ENCODE results near the gene DOCK3.
"Not testable (repeated sequence)": the region's sequence is repeated elsewhere in the genome, so short reads cannot be mapped to it uniquely, and the experiment has no call there.

Gene DOCK3

DNA sequence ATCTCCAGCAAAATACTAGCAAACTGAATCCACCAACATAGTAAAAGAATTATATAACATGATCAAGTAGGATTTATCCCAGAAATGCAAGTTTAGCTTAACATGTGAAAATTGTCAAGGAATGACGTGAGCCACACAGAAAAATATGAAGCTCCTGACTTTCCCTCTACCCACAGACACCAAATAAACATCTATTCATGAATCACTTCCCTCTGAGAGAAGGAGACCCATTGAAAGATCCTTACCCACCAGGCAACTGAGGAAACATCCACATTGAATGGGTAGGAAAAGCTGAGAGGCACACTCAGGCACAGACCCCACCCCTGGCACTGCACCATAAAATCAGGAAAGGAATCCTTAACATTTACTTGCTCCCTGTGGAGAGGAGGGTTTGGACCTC lies 608.2 kb downstream of the DOCK3 start:
- no peak overlapping the region for H3K27ac ChIP-seq (ENCODE audit: low read depth, low read length)
- no peaks in the 10 kb centered on the region for H3K4me1 ChIP-seq (ENCODE audit: control insufficient read depth in 5 of 5, insufficient read depth in 5 of 5, low read length in 5 of 5)
- no peak overlapping the region for H3K4me3 ChIP-seq (ENCODE audit: low read depth in 1 of 5, low read length in 5 of 5)
- H3K36me3 ChIP-seq (ENCODE audit: control insufficient read depth in 5 of 5, insufficient read depth in 5 of 5, low read length in 5 of 5), result no peaks in the 10 kb centered on the region
- peaks cover 0 to 3% (median 0%) of the 10 kb centered on the region in 5 donors for H3K27me3 ChIP-seq (ENCODE audit: control insufficient read depth in 5 of 5, insufficient read depth in 4 of 5, low read length in 5 of 5)
- H3K9ac ChIP-seq (ENCODE audit: low read length in 5 of 5), result no peak overlapping the region
- peaks cover 0 to 10% (median 7%) of the 10 kb centered on the region in 5 donors for H3K9me3 ChIP-seq (ENCODE audit: control insufficient read depth in 5 of 5, low read length in 5 of 5)

DNA sequence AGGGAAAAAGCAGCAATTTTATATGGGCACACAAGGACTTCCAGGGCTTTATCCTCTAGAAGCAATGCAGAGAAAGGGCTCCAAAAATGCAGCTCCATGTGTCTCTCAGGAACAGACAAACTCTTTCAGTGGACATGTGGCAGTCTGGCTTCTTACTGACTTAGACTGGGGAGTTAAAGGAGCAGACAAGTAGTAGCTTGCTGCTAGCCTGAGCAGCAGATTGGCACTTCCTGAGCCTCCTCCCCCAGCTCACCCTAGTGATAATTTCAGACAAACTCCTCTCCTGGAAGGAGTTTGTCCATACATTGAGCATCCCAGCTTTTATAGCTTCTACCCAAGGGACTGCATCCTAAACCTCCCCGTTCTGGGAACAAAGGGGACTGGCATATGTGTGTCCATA lies 608.7 kb downstream of the DOCK3 start:
- Histone ChIP-seq H3K9ac (ENCODE audit: low read length in 5 of 5) (no peak overlapping the region), H3K27me3 (ENCODE audit: control insufficient read depth in 5 of 5, insufficient read depth in 4 of 5, low read length in 5 of 5) (peaks cover 0 to 3% (median 0%) of the 10 kb centered on the region in 5 donors), H3K27ac (ENCODE audit: low read depth, low read length) (no peak overlapping the region), H3K4me3 (ENCODE audit: low read depth in 1 of 5, low read length in 5 of 5) (no peak overlapping the region), H3K4me1 (ENCODE audit: control insufficient read depth in 5 of 5, insufficient read depth in 5 of 5, low read length in 5 of 5) (no peaks in the 10 kb centered on the region), H3K9me3 (ENCODE audit: control insufficient read depth in 5 of 5, low read length in 5 of 5) (peaks cover 0 to 11% (median 10%) of the 10 kb centered on the region in 5 donors), H3K36me3 (ENCODE audit: control insufficient read depth in 5 of 5, insufficient read depth in 5 of 5, low read length in 5 of 5) (no peaks in the 10 kb centered on the region)

DNA sequence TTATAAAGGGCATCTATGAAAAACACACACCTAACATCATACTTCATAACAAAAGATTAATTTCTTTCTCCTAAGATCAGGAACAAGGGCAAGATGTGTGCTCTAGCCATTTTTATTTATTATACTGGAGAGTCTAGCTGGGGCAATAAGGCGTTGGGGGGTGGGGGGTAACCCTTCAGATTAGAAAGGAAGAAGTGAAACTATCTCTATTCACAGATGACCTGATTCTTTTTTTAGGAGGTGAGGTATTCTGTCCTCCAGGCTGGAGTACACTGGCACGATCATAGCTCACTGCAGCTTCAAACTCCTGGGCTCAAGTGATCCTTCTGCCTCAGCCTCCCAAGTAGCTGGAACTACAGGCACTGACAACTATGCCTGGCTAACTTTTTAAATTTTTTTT lies 620.9 kb downstream of the DOCK3 start:
- Histone ChIP-seq H3K9ac (ENCODE audit: low read length in 5 of 5) (no peak overlapping the region), H3K4me1 (ENCODE audit: control insufficient read depth in 5 of 5, insufficient read depth in 5 of 5, low read length in 5 of 5) (no peaks in the 10 kb centered on the region), H3K27ac (ENCODE audit: low read depth, low read length) (no peak overlapping the region), H3K36me3 (ENCODE audit: control insufficient read depth in 5 of 5, insufficient read depth in 5 of 5, low read length in 5 of 5) (no peaks in the 10 kb centered on the region), H3K27me3 (ENCODE audit: control insufficient read depth in 5 of 5, insufficient read depth in 4 of 5, low read length in 5 of 5) (no peaks in the 10 kb centered on the region), H3K9me3 (ENCODE audit: control insufficient read depth in 5 of 5, low read length in 5 of 5) (peaks cover 2 to 13% (median 3%) of the 10 kb centered on the region in 5 donors), H3K4me3 (ENCODE audit: low read depth in 1 of 5, low read length in 5 of 5) (no peak overlapping the region)

DNA sequence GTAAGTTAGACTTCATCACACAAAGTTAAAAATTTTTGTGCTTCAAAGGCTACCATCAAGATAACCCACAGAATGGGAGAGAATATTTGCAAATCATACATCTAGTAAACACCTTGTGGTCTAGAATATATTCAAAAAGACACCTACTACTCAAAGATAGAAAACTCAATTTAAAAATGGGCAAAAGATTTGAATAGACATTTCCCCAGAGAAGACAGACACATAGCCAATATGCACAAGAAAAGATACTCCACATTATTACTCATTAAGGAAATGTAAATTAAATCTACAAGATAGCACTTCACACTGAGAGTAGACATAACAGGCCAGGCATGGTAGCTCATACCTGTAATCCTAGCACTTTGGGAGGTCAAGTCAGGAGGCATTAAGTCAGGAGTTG lies 622.6 kb downstream of the DOCK3 start:
- Histone ChIP-seq H3K27me3 (ENCODE audit: control insufficient read depth in 5 of 5, insufficient read depth in 4 of 5, low read length in 5 of 5) (no peaks in the 10 kb centered on the region), H3K36me3 (ENCODE audit: control insufficient read depth in 5 of 5, insufficient read depth in 5 of 5, low read length in 5 of 5) (no peaks in the 10 kb centered on the region), H3K9ac (ENCODE audit: low read length in 5 of 5) (no peak overlapping the region), H3K27ac (ENCODE audit: low read depth, low read length) (no peak overlapping the region), H3K4me1 (ENCODE audit: control insufficient read depth in 5 of 5, insufficient read depth in 5 of 5, low read length in 5 of 5) (no peaks in the 10 kb centered on the region), H3K9me3 (ENCODE audit: control insufficient read depth in 5 of 5, low read length in 5 of 5) (peaks cover 0 to 11% (median 0%) of the 10 kb centered on the region in 5 donors), H3K4me3 (ENCODE audit: low read depth in 1 of 5, low read length in 5 of 5) (no peak overlapping the region)

DNA sequence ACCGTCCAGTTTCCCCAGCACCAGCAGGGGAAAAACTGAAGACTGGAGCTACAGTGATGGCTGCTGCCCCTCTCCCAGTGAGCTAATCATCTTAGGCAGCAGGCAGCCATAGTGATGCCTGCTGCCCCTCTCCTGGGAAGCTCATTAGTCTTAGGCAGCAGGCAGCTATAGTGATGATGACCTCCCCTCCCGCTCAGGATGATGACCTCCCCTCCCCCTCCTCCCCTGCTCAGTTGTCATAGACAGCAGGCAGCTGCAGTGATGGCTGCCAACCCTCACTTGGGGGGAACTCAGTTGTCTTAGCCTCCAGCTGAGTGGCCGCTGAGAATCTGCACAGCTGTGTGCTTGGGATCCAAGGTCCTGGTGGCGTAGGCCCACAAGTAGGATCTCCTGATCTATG lies 629.5 kb downstream of the DOCK3 start:
- Histone ChIP-seq H3K9me3 (ENCODE audit: control insufficient read depth in 5 of 5, low read length in 5 of 5) (peaks cover 0 to 8% (median 0%) of the 10 kb centered on the region in 5 donors), H3K4me1 (ENCODE audit: control insufficient read depth in 5 of 5, insufficient read depth in 5 of 5, low read length in 5 of 5) (no peaks in the 10 kb centered on the region), H3K4me3 (ENCODE audit: low read depth in 1 of 5, low read length in 5 of 5) (no peak overlapping the region), H3K27me3 (ENCODE audit: control insufficient read depth in 5 of 5, insufficient read depth in 4 of 5, low read length in 5 of 5) (peaks cover 0 to 3% (median 0%) of the 10 kb centered on the region in 5 donors), H3K36me3 (ENCODE audit: control insufficient read depth in 5 of 5, insufficient read depth in 5 of 5, low read length in 5 of 5) (no peaks in the 10 kb centered on the region), H3K9ac (ENCODE audit: low read length in 5 of 5) (no peak overlapping the region), H3K27ac (ENCODE audit: low read depth, low read length) (no peak overlapping the region)

DNA sequence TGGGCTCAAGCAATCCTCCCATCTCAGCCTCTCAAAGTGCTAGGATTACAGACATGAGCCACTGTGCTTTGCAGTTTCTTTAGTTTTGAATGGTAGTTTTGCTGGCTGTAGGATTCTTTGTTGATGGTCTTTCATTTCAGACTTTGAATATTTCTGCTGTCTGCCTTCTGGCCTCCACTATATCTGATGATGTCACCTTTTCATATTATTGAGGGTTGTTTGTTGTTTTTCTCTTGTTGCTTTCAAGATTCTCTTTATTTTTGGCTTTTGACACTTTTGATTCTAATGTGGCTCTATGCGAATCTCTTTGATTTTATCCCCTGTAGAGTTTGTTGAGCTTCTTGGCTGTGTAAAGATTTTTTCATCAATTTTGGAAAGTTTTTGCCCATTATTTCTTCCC lies 631.4 kb downstream of the DOCK3 start:
- H3K27me3 ChIP-seq (ENCODE audit: control insufficient read depth in 5 of 5, insufficient read depth in 4 of 5, low read length in 5 of 5), result peaks cover 0 to 3% (median 0%) of the 10 kb centered on the region in 5 donors
- H3K9me3 ChIP-seq (ENCODE audit: control insufficient read depth in 5 of 5, low read length in 5 of 5), result peaks cover 0 to 8% (median 0%) of the 10 kb centered on the region in 5 donors
- H3K27ac ChIP-seq (ENCODE audit: low read depth, low read length), result no peak overlapping the region
- H3K4me1 ChIP-seq (ENCODE audit: control insufficient read depth in 5 of 5, insufficient read depth in 5 of 5, low read length in 5 of 5), result no peaks in the 10 kb centered on the region
- H3K36me3 ChIP-seq (ENCODE audit: control insufficient read depth in 5 of 5, insufficient read depth in 5 of 5, low read length in 5 of 5), result no peaks in the 10 kb centered on the region
- no peak overlapping the region for H3K4me3 ChIP-seq (ENCODE audit: low read depth in 1 of 5, low read length in 5 of 5)
- H3K9ac ChIP-seq (ENCODE audit: low read length in 5 of 5), result no peak overlapping the region

DNA sequence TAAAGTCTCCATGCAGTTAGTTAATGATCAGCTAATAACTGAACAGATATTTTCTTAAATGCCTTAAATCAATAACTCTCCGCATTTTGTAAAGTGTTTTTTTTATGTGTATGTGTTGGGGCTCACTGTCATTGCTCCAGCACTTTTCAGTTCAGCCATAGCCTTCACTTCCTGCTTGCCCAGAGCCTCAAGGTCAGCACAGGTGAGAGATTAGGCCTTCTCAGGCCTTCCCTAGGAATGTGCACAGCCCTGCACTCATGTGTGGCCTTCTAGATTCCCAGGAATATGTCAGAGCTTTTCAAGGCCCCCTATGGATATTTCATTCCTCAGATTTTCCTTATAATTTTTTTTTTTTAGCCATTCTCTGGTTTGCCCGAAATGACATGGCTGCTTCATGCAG lies 632.7 kb downstream of the DOCK3 start:
- Histone ChIP-seq H3K4me1 (ENCODE audit: control insufficient read depth in 5 of 5, insufficient read depth in 5 of 5, low read length in 5 of 5) (no peaks in the 10 kb centered on the region), H3K9me3 (ENCODE audit: control insufficient read depth in 5 of 5, low read length in 5 of 5) (no peaks in the 10 kb centered on the region), H3K27me3 (ENCODE audit: control insufficient read depth in 5 of 5, insufficient read depth in 4 of 5, low read length in 5 of 5) (peaks cover 0 to 3% (median 0%) of the 10 kb centered on the region in 5 donors), H3K27ac (ENCODE audit: low read depth, low read length) (no peak overlapping the region), H3K4me3 (ENCODE audit: low read depth in 1 of 5, low read length in 5 of 5) (no peak overlapping the region), H3K36me3 (ENCODE audit: control insufficient read depth in 5 of 5, insufficient read depth in 5 of 5, low read length in 5 of 5) (no peaks in the 10 kb centered on the region), H3K9ac (ENCODE audit: low read length in 5 of 5) (no peak overlapping the region)

DNA sequence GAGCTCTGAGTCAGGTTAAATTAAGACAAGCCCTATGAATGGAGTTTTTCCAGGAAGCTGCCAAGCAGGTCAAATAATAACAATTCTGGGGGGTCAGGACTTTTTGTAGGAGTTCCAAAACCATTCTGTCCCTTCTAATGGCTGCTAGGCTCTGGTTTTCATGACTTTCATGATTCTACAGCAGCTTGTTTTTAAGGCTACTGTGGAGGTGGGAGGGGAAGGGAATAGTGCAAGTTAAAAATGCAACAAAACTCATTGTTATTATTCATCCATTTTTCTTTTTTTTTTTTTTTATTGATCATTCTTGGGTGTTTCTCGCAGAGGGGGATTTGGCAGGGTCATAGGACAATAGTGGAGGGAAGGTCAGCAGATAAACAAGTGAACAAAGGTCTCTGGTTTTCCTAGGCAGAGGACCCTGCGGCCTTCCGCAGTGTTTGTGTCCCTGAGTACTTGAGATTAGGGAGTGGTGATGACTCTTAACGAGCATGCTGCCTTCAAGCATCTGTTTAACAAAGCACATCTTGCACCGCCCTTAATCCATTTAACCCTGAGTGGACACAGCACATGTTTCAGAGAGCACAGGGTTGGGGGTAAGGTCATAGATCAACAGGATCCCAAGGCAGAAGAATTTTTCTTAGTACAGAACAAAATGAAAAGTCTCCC lies 633.3 kb downstream of the DOCK3 start:
- H3K4me1 ChIP-seq (ENCODE audit: control insufficient read depth in 5 of 5, insufficient read depth in 5 of 5, low read length in 5 of 5); H3K4me3 ChIP-seq (ENCODE audit: low read depth in 1 of 5, low read length in 5 of 5); H3K27ac ChIP-seq (ENCODE audit: low read depth, low read length); H3K9me3 ChIP-seq (ENCODE audit: control insufficient read depth in 5 of 5, low read length in 5 of 5); H3K27me3 ChIP-seq (ENCODE audit: control insufficient read depth in 5 of 5, insufficient read depth in 4 of 5, low read length in 5 of 5); H3K9ac ChIP-seq (ENCODE audit: low read length in 5 of 5); H3K36me3 ChIP-seq (ENCODE audit: control insufficient read depth in 5 of 5, insufficient read depth in 5 of 5, low read length in 5 of 5): not testable (repeated sequence)

DNA sequence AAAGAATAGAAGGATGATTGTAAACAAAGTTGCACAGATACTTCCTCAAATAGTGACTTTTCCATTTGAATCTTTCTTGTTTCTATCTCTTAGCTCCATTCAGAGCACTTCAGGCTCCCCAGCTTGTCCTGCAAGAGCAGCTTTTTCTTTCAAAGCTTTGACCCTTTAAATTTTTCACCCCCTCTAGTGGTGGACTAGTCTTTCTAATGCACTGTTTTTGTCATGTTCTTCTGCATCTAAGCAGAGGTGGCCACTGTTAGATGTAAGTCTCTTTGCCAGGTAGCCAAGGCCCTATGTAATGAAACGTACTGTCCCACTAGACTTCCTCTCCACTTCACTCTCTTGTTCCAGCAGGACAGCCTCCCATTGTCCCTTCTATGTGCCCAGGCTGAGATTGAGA lies 636.3 kb downstream of the DOCK3 start:
- H3K27me3 ChIP-seq (ENCODE audit: control insufficient read depth in 5 of 5, insufficient read depth in 4 of 5, low read length in 5 of 5), result no peaks in the 10 kb centered on the region
- no peaks in the 10 kb centered on the region for H3K4me1 ChIP-seq (ENCODE audit: control insufficient read depth in 5 of 5, insufficient read depth in 5 of 5, low read length in 5 of 5)
- no peak overlapping the region for H3K27ac ChIP-seq (ENCODE audit: low read depth, low read length)
- H3K36me3 ChIP-seq (ENCODE audit: control insufficient read depth in 5 of 5, insufficient read depth in 5 of 5, low read length in 5 of 5), result no peaks in the 10 kb centered on the region
- H3K4me3 ChIP-seq (ENCODE audit: low read depth in 1 of 5, low read length in 5 of 5), result no peak overlapping the region
- no peaks in the 10 kb centered on the region for H3K9me3 ChIP-seq (ENCODE audit: control insufficient read depth in 5 of 5, low read length in 5 of 5)
- H3K9ac ChIP-seq (ENCODE audit: low read length in 5 of 5), result no peak overlapping the region

DNA sequence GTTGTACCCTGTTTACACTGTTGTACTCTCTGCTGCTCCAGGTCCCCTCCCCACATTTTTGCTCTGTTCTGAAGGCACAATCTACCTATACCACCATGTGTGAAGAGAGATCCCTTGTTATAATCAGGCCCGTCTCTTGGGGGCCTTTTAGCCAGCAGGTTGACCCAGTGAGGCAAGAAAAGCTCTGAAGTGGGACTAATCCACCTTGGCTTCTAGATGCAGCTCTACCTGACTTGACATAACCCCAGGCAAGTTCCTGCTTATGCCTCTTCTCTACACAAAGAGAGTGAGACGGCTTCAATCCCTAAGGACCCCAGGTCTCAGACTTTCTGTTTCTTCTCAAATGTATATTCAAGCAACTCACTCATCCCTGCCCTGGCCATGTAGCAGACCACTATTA lies 653.5 kb downstream of the DOCK3 start:
- Histone ChIP-seq H3K27ac (ENCODE audit: low read depth, low read length) (no peak overlapping the region), H3K27me3 (ENCODE audit: control insufficient read depth in 5 of 5, insufficient read depth in 4 of 5, low read length in 5 of 5) (peaks cover 0 to 2% (median 0%) of the 10 kb centered on the region in 5 donors), H3K4me3 (ENCODE audit: low read depth in 1 of 5, low read length in 5 of 5) (no peak overlapping the region), H3K36me3 (ENCODE audit: control insufficient read depth in 5 of 5, insufficient read depth in 5 of 5, low read length in 5 of 5) (no peaks in the 10 kb centered on the region), H3K9me3 (ENCODE audit: control insufficient read depth in 5 of 5, low read length in 5 of 5) (no peaks in the 10 kb centered on the region), H3K4me1 (ENCODE audit: control insufficient read depth in 5 of 5, insufficient read depth in 5 of 5, low read length in 5 of 5) (no peaks in the 10 kb centered on the region), H3K9ac (ENCODE audit: low read length in 5 of 5) (no peak overlapping the region)

Data from subcutaneous abdominal adipose tissue (tissue), 5 donors.